HUDEP-2 (cell line): ENCODE results near the gene DUSP2.

Experiments
- DNase-seq, 76 experiments: peaks; one replicate each; lab custom pipeline; 2025; ENCODE audit not compliant: unreplicated experiment in 76 of 76; lab: John Stamatoyannopoulos, UW

The DUSP2 gene

GRCh38 chr2:96135621-96136020 lies 9.6 kb downstream of the DUSP2 start:
- DNase-seq = no peak

GRCh38 chr2:96135171-96135570 lies 10.1 kb downstream of the DUSP2 start:
- no peak for DNase-seq

- no peak for DNase-seq
Observed at GRCh38 chr2:96134421-96134820, 10.8 kb downstream of the DUSP2 start.

GRCh38 chr2:96131813-96132745 lies 13.2 kb downstream of the DUSP2 start:
- DNase-seq = no peak

GRCh38 chr2:96131152-96131812 lies 14.0 kb downstream of the DUSP2 start:
- no peak for DNase-seq

- no peak for DNase-seq
Observed at GRCh38 chr2:96130483-96130882, 14.8 kb downstream of the DUSP2 start.

- no peak for DNase-seq
Observed at GRCh38 chr2:96129528-96130120, 15.6 kb downstream of the DUSP2 start.

- no peak for DNase-seq
Observed at GRCh38 chr2:96128456-96128855, 16.8 kb downstream of the DUSP2 start.

GRCh38 chr2:96124406-96125265 lies 20.6 kb downstream of the DUSP2 start:
- DNase-seq = no peak

GRCh38 chr2:96123936-96124335 lies 21.3 kb downstream of the DUSP2 start:
- DNase-seq = no peak

GRCh38 chr2:96123290-96123689 lies 21.9 kb downstream of the DUSP2 start:
- DNase-seq = no peak

GRCh38 chr2:96122391-96122790 lies 22.8 kb downstream of the DUSP2 start:
- DNase-seq = no peak

GRCh38 chr2:96121414-96121813 lies 23.8 kb downstream of the DUSP2 start:
- no peak for DNase-seq

- DNase-seq = no peak
Observed at GRCh38 chr2:96120991-96121390, 24.2 kb downstream of the DUSP2 start.

GRCh38 chr2:96120091-96120720 lies 25.0 kb downstream of the DUSP2 start:
- no peak for DNase-seq

- DNase-seq = no peak
Observed at GRCh38 chr2:96119389-96119751, 25.9 kb downstream of the DUSP2 start.

GRCh38 chr2:96118698-96119388 lies 26.4 kb downstream of the DUSP2 start:
- DNase-seq = no peak

GRCh38 chr2:96117701-96118588 lies 27.3 kb downstream of the DUSP2 start:
- DNase-seq = no peak
